GM19035 (cell line): Measurements from ENCODE around the gene CCDC80.
"Not testable (repeated sequence)": the region's sequence is repeated elsewhere in the genome, so short reads cannot be mapped to it uniquely, and the experiment has no call there.

ENCODE experiments used
- ATAC-seq: cut with Tn5 transposase; IDR thresholded peaks from one replicate; pipeline ENCODE4 v1.9.1; 2021; ENCODE audit not compliant: unreplicated experiment

Gene CCDC80

GRCh38 chr3:112640930-112641801 lies at the start of gene CCDC80:
CCDC80 (minus strand) TSS chr3:112641143; CDS start chr3:112639905, 1,238 bp downstream.
- no peak for ATAC-seq

DNA sequence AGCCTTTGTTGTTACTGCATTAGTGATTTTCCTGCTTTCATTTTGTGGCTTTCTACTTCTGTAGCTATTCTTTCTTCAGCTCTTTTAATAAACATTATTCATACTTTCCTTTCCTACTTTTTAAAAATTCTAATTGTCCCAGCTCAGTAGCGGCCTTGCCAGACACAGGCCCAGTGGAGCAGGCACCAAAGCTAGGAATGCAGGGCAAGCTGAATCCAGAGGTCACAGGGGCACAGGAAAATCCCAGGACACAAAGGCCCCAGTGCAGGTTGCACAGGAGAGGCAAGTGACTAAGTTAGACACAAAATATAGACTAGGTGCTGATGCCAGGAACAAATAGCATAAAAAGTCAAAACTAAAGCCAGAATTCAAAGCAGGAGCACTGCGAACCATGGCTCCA lies 49.0 kb upstream of the CCDC80 start:
- no peak for ATAC-seq

- no peak for ATAC-seq
These were observed 48.4 kb upstream of the CCDC80 start for GRCh38 chr3:112689385-112689784.

GRCh38 chr3:112688819-112689218 lies 47.9 kb upstream of the CCDC80 start:
- ATAC-seq: no peak

DNA sequence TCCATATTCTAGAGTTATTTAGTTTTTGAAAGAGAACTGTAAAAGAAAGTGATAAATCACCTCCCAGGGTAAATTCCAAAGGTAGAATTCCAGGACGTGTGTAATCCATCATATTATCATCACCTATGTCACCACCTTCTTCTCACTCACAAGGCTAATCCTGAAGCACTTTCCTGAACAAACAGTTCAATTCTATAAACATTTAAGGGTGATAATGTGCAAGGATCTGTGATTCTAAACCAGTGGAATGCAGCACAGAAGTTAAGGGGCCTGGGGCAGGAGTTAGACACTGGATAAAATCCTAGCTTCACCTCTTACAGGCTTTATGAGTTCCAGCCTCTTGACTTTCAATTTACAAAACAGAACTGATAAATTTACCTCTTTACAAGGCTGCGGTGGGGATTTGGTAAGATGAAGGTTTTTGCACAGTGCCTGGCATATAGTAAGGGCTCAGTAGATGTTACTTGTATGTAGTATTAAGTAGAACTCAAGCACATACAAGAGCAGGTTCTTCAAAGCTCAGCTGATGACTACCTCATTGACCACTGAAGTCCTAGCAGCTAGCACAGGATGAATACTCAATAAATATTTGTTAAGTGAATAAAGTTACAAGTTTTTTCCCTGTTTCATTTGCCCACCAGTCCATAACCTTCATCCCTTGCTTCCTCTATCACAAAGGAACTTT lies 47.3 kb upstream of the CCDC80 start:
- no peak for ATAC-seq

- no peak for ATAC-seq
These were observed 46.7 kb upstream of the CCDC80 start for GRCh38 chr3:112687616-112688015.

GRCh38 chr3:112687211-112687610 lies 46.3 kb upstream of the CCDC80 start:
- no peak for ATAC-seq

GRCh38 chr3:112685956-112686799 lies 45.2 kb upstream of the CCDC80 start:
- no peak for ATAC-seq

DNA sequence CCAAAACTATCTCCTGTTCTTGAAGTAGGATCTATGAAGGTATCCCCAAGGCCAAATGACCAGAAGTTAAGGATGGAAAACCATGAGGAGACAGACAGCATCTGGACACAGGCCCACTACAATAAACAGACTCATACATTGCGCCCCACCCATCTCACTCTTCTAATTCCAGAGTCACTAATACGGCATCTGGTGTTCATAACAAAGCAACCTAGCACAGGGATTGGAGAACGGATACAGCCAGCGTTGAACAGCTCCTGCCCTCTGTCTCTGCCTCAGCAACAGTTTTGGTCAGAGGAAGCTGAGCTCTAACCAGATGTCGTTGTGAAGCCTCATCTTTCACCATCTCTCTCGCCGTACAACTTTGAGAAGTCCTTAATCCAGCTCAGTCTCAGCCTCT lies 44.5 kb upstream of the CCDC80 start:
- no peak for ATAC-seq

DNA sequence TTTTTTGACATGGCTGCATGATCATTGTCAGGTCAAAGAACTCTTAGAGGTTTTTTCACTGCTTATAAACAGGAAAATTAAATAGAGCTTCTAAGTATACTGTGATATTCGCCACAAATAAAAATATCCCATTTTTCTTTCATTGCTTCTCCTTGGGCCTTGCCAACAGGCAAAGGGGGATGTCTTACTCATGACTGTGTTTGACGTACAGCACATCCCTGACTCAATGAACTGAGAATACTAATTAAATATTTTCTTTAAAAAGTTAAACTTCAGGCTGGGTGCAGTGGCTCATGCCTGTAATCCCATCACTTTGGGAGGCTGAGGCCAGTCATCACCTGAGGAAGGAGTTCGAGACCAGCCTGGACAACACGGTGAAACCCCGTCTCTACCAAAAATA lies 41.4 kb upstream of the CCDC80 start:
- no peak for ATAC-seq

DNA sequence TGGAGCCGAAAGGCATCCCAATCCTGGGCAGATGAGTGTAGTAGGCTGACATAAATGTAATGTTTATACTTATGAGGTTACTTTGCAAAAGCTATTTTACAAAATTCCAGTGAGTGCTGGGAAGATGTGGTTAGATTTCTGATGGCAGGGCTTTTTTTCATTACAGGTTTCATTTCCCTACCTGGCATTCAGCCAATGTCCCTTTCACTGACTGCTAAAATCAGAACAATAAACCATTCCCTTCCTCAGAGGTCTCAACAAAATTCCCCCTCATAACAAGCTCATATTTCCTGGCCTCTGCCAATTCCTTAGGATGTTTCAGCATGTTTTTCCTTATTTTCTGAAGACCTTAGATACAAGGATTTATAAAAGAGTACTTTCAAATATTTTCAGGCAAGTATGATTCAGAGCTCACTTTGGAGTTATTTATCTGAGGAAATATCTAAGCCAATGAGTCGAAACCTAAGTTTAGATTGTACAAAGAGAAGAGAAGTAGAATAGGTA lies 40.9 kb upstream of the CCDC80 start:
- no peak for ATAC-seq

DNA sequence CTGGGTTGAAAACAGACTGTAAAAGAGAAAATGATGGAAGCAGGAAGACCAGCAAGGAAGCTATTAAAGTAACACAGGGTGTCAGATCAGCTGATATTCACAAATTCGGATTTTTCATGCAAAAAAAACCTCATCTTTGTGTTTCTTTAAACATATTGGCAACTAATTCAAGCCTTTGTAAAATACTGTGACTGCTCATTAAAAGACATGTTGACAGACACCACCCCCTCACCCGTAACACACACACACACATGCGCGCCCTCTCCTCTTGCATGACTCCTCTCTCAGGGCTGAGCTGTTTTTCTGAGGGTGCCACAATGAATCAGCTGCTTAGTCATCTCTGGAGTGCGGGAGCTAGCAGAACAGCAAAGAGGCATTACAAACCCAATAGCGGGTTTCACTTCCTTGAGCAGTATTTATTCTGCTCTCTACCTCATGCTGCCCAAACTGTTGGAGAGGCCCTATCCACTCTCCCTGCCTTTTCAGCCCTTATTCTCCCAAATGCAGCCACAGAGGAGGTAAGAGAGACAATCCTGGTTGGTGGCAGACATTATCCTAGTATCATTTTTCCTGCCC lies 35.8 kb upstream of the CCDC80 start:
- ATAC-seq: peak; percentile 99

DNA sequence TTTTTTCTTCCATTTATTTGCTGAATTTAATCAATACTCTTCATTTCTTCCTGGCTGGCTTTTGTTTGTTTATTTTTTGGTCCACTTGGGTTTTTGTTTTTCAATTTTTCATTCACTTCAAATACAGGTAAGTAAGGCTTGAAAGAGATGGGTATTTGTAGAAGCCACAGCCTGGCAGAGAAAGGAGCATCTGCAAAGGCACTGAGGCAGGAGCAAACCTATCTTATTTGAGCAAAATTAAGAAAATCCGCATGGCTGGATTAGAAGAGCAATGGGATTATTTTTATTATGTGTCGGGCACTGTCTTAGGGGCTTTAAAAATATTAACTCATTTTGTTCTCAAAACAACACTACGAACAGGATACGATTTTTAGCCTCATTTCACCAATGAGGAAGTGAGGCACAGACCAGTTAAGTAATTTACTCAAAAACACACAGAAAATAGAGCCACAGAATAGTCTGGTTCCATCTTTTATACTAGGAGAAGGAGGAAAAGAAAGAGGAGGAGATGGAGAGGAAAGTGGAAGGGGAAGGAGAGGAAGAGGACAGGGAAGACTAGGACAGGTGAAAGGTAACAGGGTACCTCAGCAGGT lies 35.1 kb upstream of the CCDC80 start:
- ATAC-seq: no peak

DNA sequence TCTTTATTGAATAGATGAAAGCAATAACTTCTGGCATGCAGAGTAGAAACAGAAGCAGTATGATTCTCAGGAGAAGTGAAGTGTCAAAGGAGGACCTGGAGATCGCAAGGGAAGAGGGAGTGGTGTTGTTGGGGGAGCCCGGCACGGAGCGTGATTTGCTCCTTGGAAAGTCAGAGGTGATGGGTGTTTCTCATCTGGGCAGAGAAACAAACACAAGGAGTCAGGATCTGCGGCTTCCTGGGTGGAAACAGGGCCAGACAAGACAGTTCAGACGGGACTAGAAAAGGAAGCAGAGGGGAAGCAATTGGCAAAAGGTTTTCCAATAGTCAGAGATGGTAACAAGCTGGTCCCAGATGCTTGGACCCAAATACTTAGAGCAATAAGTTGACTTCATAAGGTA lies 34.4 kb upstream of the CCDC80 start:
- no peak for ATAC-seq

DNA sequence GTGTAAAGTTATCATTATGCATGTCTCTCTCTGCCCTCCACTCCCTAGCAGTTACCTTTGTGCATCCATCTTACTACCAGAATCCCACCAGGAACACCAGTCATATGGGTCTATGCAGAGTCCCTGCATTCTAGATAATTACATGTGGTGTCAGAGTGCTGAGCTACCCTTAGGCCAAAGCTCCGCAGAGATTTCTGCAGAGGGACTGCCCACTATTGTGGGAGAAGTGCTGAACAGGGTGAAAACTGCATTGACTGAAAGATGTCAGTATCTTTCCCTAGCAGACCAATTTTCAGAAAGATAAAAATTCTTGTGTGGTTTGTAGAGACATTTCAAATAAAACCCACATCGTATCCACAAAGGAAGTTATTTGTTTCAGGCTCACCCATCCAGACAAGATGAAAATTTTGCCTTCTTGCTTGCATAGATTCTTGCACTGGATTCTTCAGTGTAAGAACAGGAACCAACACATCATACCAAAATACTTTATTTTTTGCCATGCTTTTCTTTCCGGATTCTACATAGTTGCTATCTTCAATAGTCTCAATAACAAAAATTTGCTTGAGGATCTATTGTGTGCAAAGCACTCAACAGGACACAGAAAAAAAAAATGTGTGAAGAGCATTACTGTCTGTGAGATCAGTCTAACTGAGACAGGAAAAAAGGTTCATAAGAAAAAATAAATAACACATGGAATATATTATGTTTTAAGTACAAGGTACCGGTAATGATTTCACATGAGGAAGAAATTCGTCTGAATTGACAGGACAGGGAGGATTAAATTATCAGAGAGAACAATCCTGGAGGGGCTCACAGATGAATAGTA lies 32.0 kb upstream of the CCDC80 start:
- ATAC-seq: no peak

DNA sequence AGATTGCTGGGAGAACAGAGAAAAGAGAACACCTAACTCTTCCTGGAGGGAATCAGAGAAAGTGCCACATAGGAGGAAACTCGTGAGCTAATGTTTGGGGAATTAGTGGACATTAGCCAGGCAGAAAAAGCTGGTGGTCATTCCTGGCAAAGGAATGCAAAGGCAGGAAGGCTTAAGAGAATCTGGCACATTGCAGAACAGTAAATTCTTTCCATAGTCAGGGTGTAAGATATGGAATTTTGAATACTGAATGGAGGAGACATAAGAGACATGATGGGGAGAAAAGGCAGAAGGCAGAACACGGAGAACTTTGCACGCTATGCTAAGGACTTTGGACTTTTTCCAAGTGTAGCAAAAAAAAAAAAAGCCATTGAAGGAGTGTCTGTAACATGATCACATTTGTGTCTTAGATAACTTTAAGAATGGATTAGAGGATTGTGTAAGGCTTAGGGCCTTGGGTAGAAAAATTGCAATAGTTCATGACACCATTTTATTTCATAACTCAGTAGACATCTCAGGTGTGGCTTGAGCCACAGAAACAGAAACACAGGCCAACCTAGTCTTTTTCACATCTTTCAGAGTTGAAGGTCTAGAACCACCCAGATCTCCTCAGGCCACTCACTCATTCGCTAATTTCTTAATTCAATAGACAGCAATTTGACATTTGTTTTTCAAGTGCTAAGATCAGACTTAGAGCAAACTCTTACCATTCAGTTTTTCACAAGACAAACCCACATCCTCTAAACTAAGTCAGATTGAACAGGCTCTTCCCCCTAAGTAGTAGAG lies 31.2 kb upstream of the CCDC80 start:
- no peak for ATAC-seq

DNA sequence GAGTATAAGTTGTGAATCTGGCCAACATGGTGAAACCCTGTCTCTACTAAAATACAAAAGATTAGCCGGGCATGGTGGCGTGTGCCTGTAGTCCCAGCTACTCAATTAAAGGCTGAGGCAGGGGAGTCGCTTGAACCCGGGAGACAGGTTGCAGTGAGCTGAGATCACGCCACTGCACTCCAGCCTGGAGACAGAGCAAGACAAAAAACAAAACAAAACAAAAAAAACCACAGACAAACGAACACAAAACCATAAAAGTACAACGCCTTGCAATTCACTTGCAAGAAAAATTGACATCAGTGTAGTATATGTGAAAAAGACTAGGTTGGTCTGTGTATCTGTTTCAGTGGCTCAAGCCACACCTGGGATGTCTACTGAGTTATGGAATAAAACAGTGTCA lies 29.9 kb upstream of the CCDC80 start:
- ATAC-seq: no peak

DNA sequence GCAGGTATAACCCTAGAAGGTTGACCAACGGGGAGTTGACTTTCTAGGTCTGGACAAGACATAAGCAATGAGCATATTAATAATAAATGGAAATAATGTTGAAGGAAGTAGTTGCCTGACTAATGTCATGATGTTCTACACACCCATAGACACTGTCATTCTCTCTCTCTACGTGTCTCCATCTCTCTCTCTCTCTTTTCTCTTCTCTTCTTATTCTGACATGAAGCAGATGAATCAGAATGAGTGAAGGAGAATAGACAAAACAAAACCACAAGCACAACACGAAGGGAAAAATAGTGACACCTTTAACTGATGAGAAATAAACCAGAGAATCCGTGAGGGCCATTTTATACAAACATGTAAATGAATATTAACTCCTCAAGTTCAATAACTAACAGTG lies 26.7 kb upstream of the CCDC80 start:
- no peak for ATAC-seq

DNA sequence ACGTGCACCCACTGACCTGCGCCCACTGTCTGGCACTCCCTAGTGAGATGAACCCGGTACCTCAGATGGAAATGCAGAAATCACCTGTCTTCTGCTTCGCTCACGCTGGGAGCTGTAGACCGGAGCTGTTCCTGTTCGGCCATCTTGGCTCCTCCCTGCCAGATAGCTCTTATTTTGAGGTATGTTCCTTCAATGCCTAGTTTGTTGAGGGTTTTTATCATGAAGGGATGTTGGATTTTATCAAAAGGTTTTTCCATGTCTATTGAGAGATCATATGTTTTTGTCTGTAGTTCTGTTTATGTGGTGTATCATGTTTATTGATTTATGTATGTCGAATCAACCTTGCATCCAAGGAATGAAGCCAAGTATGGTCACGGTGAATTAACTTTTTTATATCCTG lies 24.1 kb upstream of the CCDC80 start:
- not testable (repeated sequence) for ATAC-seq
